ENCODE measurements around the gene LAMP2. TPM values are rescaled to one million over a fixed set of nuclear protein-coding genes. Genes with fewer than 3 reads are reported as not detected.

LAMP2 gene
- total RNA-seq, 1 donor from 2014 or later, result 146 TPM

- no peaks in the 10 kb centered on the region for H3K9me3 Mint-ChIP-seq (ENCODE audit: unreplicated experiment)
These were observed 90.5 kb downstream of the LAMP2 start for GRCh38 chrX:120378570-120378969.

More at GRCh38 chrX:120378570-120378969, 90.5 kb downstream of the LAMP2 start:
- H3K79me2 ChIP-seq (ENCODE audit: insufficient read depth, low read length), result no peaks in the 10 kb centered on the region
- FAIRE-seq (no peak), DNase-seq (ENCODE audit: low read depth) (no peak)
- H3K9me3 ChIP-seq (ENCODE audit: insufficient read depth, low read depth, low read length), result no peaks in the 10 kb centered on the region
- H3K36me3 ChIP-seq (ENCODE audit: insufficient read depth, low read length), result no peaks in the 10 kb centered on the region
- H3K36me3 Mint-ChIP-seq (ENCODE audit: low read depth, unreplicated experiment), result no peaks in the 10 kb centered on the region
- H3K4me3 ChIP-seq (ENCODE audit: insufficient read depth, low read depth, low read length), result no peak overlapping the region
- H3K4me3 Mint-ChIP-seq (ENCODE audit: unreplicated experiment), result no peak overlapping the region
- H3K9ac ChIP-seq (ENCODE audit: low read length), result no peak overlapping the region
- peaks cover 4% of the 10 kb centered on the region for H3K27me3 Mint-ChIP-seq (ENCODE audit: low read depth, unreplicated experiment)
- H2AFZ ChIP-seq (ENCODE audit: low read depth, low read length), result no peak overlapping the region
- no peak overlapping the region for H3K27ac Mint-ChIP-seq (ENCODE audit: unreplicated experiment)
- no peak for TF ChIP-seq EZH2 (IDR thresholded peaks at IDR 0.05; ENCODE audit: insufficient read depth, low read length)
- TF ChIP-seq, protein P1, sequence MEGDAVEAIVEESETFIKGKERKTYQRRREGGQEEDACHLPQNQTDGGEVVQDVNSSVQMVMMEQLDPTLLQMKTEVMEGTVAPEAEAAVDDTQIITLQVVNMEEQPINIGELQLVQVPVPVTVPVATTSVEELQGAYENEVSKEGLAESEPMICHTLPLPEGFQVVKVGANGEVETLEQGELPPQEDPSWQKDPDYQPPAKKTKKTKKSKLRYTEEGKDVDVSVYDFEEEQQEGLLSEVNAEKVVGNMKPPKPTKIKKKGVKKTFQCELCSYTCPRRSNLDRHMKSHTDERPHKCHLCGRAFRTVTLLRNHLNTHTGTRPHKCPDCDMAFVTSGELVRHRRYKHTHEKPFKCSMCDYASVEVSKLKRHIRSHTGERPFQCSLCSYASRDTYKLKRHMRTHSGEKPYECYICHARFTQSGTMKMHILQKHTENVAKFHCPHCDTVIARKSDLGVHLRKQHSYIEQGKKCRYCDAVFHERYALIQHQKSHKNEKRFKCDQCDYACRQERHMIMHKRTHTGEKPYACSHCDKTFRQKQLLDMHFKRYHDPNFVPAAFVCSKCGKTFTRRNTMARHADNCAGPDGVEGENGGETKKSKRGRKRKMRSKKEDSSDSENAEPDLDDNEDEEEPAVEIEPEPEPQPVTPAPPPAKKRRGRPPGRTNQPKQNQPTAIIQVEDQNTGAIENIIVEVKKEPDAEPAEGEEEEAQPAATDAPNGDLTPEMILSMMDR (IDR thresholded peaks at IDR 0.05; ENCODE audit: insufficient read depth, low read depth, low read length), result no peak
- no peaks in the 10 kb centered on the region for H3K4me1 ChIP-seq (ENCODE audit: insufficient read depth, low read length)
- no peak overlapping the region for H3K27ac ChIP-seq (ENCODE audit: low read depth, low read length)
- no peaks in the 10 kb centered on the region for H3K27me3 ChIP-seq (ENCODE audit: insufficient read depth, low read length)
- no peak overlapping the region for H3K4me2 ChIP-seq (ENCODE audit: low read length)
- no peaks in the 10 kb centered on the region for H4K20me1 ChIP-seq (ENCODE audit: insufficient read depth, low read length)
- H3K4me1 Mint-ChIP-seq (ENCODE audit: low read depth, unreplicated experiment), result no peaks in the 10 kb centered on the region

Other genes starting within 250 kb of the LAMP2 start
- 17.4 and 19.9 TPM in 2 replicates for gene ZBTB33, start 218.5 kb downstream of the LAMP2 start, total RNA-seq
- 1.7 and 4.6 TPM in 2 replicates for gene TMEM255A, start 157.8 kb downstream of the LAMP2 start, total RNA-seq
- not detected in 2 replicates for gene ATP1B4, start 107.2 kb downstream of the LAMP2 start, total RNA-seq
- gene CUL4B, start 91.7 kb upstream of the LAMP2 start, total RNA-seq, result 101 and 102 TPM in 2 replicates
- 36.0 and 36.7 TPM in 2 replicates for gene MCTS1, start 134.8 kb upstream of the LAMP2 start, total RNA-seq
- 12.7 and 12.8 TPM in 2 replicates for gene C1GALT1C1, start 160.8 kb upstream of the LAMP2 start, total RNA-seq